WTC11 (cell line): ENCODE measurements around the gene GRIFIN. TPM values are rescaled to one million over a fixed set of nuclear protein-coding genes. Genes with fewer than 3 reads are reported as not detected.

Experiments
- ATAC-seq: fragments of 200-7000 bp; cut with Tn5 transposase; 2 replicates; pipeline ENCODE4 v1.10.0; 2021; ENCODE audit warnings: mild to moderate bottlenecking, moderate library complexity
- CTCF ChIA-PET: fragments of 300-600 bp; sonication (Branson Sonifier 250); formaldehyde crosslinking; loops from one replicate; lab custom pipeline; 2021; ENCODE audit warnings: antibody characterized with exemption; lab: Charles Lee
- POLR2A ChIA-PET: fragments of 350-600 bp; sonication (Branson Sonifier 250); formaldehyde crosslinking; loops from one replicate; lab custom pipeline; 2021; ENCODE audit warnings: antibody characterized with exemption; lab: Charles Lee
- DNase-seq: peaks from one replicate; pipeline ENCODE4 v3.0.0; 2021; ENCODE audit warnings: low spot score
- H3K27ac Mint-ChIP-seq: 2 replicates; pipeline ENCODE4 v1.8.0; 2021; ENCODE audit warnings: mixed read lengths
- H3K27me3 Mint-ChIP-seq: 2 replicates; pipeline ENCODE4 v1.8.0; 2021; ENCODE audit warnings: low read depth, mild to moderate bottlenecking, moderate library complexity, mixed read lengths
- H3K36me3 Mint-ChIP-seq: 2 replicates; pipeline ENCODE4 v1.8.0; 2021; ENCODE audit warnings: mixed read lengths
- H3K4me1 Mint-ChIP-seq: 2 replicates; pipeline ENCODE4 v1.8.0; 2022; ENCODE audit warnings: mixed read lengths
- H3K4me3 Mint-ChIP-seq: 2 replicates; pipeline ENCODE4 v1.8.0; 2021; ENCODE audit warnings: mild to moderate bottlenecking, moderate library complexity, mixed read lengths
- H3K9me3 Mint-ChIP-seq: 2 replicates; pipeline ENCODE4 v1.8.0; 2021; ENCODE audit warnings: mixed read lengths
- CREM ChIP-seq: sonication (generic); formaldehyde crosslinking; IDR thresholded peaks from 2 replicates; pipeline ENCODE4 v1.8.1; 2022; ENCODE audit warnings: mild to moderate bottlenecking, missing genetic modification reagents, moderate library complexity
- JUN ChIP-seq: sonication (generic); formaldehyde crosslinking; IDR thresholded peaks from 2 replicates; pipeline ENCODE4 v1.8.0; 2023; ENCODE audit warnings: mild to moderate bottlenecking, missing genetic modification reagents
- SMAD4 ChIP-seq: sonication (generic); formaldehyde crosslinking; IDR thresholded peaks from 2 replicates; pipeline ENCODE4 v1.8.0; 2022; ENCODE audit warnings: mild to moderate bottlenecking, missing genetic modification reagents
- SOX15 ChIP-seq: fragments of 250-450 bp; sonication (Bioruptor Pico); IDR thresholded peaks from 2 replicates; pipeline ENCODE4 v1.9.0; 2021; ENCODE audit warnings: mild to moderate bottlenecking
- TCF7 ChIP-seq: sonication (generic); formaldehyde crosslinking; IDR thresholded peaks from 2 replicates; pipeline ENCODE4 v1.8.0; 2022; ENCODE audit warnings: mild to moderate bottlenecking, low read depth, missing genetic modification reagents, moderate library complexity
- TEAD1 ChIP-seq: sonication (generic); formaldehyde crosslinking; IDR thresholded peaks from 2 replicates; pipeline ENCODE4 v1.8.0; 2022; ENCODE audit warnings: mild to moderate bottlenecking, missing genetic modification reagents
- ZNF138 ChIP-seq: sonication (generic); formaldehyde crosslinking; conservative IDR thresholded peaks from 2 replicates; pipeline ENCODE4 v1.8.1; 2022; ENCODE audit warnings: mild to moderate bottlenecking, moderate library complexity, missing genetic modification reagents
- ZNF416 ChIP-seq: fragments of 250-450 bp; sonication (Bioruptor Pico); IDR thresholded peaks from 2 replicates; pipeline ENCODE4 v1.9.0; 2021; ENCODE audit warnings: mild to moderate bottlenecking, inconsistent platforms
- total RNA-seq: library from RNA; stranded (reverse); gene quantifications from 3 replicates; pipeline ENCODE4 v1.2.3, GENCODE V29; 2021
- TF ChIP-seq, protein P1 (sequence below): sonication (generic); formaldehyde crosslinking; IDR thresholded peaks from 2 replicates; pipeline ENCODE4 v1.8.1; 2023; ENCODE audit warnings: mild to moderate bottlenecking, moderate library complexity, missing genetic modification reagents
- TF ChIP-seq, protein P2 (sequence below): fragments of 250-450 bp; sonication (Bioruptor Pico); IDR thresholded peaks from 2 replicates; pipeline ENCODE4 v2.1.2; 2022; ENCODE audit warnings: mild to moderate bottlenecking, moderate library complexity
- TF ChIP-seq, protein P3 (sequence below): sonication (generic); formaldehyde crosslinking; IDR thresholded peaks from 2 replicates; pipeline ENCODE4 v1.8.1; 2022; ENCODE audit warnings: low read depth, missing genetic modification reagents, borderline replicate concordance
- TF ChIP-seq, protein P4 (sequence below): fragments of 250-450 bp; sonication (Bioruptor Pico); IDR thresholded peaks from 2 replicates; pipeline ENCODE4 v1.8.0; 2021; ENCODE audit warnings: mild to moderate bottlenecking
- TF ChIP-seq, protein P5 (sequence below): sonication (generic); formaldehyde crosslinking; conservative IDR thresholded peaks from 2 replicates; pipeline ENCODE4 v1.8.1; 2023; ENCODE audit warnings: mild to moderate bottlenecking, low read depth, missing genetic modification reagents, moderate library complexity
- TF ChIP-seq, protein P6 (sequence below): sonication (generic); formaldehyde crosslinking; IDR thresholded peaks from 2 replicates; pipeline ENCODE4 v1.8.1; 2022; ENCODE audit warnings: low read depth, mild to moderate bottlenecking, moderate library complexity, missing genetic modification reagents, borderline replicate concordance
- TF ChIP-seq, protein P7 (sequence below): sonication (generic); formaldehyde crosslinking; IDR thresholded peaks from 2 replicates; pipeline ENCODE4 v1.8.0; 2022; ENCODE audit warnings: mild to moderate bottlenecking, missing genetic modification reagents
- TF ChIP-seq, protein P8 (sequence below): sonication (generic); formaldehyde crosslinking; IDR thresholded peaks from 2 replicates; pipeline ENCODE4 v1.8.0; 2022; ENCODE audit warnings: mild to moderate bottlenecking, missing genetic modification reagents
- TF ChIP-seq, protein P9 (sequence below): sonication (generic); formaldehyde crosslinking; IDR thresholded peaks from 2 replicates; pipeline ENCODE4 v1.8.0; 2022; ENCODE audit warnings: mild to moderate bottlenecking, missing genetic modification reagents

Gene GRIFIN
- total RNA-seq, 1 experiment from 2014 or later, result not detected

DNA sequence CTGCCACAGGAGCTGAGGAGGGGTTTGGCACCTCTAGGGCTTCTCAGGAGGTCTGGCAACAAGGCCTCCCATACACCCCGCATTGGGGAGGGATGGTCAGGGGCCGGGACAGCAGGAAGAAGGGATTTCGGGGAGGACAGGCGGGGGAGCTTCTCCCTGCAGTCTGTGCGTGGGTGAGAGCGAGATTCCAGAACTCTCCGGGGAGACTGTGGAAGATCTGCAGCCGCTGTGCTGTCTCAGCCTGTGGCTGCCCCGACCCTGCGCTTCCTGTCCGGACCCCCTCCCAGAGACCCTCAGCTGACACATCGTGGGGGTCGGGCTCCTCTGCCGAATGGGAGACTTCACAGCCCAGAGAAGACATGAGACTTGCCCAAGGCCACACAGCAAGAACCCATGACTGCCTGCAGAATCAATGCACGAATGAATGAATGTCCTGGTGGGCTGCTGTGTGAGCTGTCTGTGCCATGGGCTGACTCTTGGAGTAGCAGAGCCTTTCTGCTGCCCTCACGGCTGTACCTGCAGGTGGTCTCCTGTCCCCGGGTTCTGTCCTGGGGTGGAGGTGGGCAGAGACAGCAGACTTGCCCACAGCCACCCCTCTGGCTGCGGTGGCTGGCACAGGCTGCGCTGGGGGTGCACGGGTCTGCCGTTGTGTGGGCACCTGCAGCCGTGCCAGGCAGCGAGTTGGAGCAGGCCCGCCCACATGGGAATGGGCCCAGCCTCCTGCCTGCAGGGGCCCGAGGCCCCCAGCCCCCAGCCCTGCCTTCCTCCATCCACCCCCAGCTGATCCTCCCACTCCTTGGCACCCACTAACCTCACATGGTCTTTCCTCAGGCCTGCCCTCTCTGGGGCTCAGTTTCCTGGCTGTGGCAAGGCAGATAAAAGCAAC, 27.1 kb upstream of the GRIFIN start:
- TF ChIP-seq ZNF138 (no peak), JUN (no peak), TEAD1 (CRISPR knock-in tag) (no peak), ZNF416 (no peak), CREM (CRISPR knock-in tag) (no peak)
- TF ChIP-seq, protein P1, sequence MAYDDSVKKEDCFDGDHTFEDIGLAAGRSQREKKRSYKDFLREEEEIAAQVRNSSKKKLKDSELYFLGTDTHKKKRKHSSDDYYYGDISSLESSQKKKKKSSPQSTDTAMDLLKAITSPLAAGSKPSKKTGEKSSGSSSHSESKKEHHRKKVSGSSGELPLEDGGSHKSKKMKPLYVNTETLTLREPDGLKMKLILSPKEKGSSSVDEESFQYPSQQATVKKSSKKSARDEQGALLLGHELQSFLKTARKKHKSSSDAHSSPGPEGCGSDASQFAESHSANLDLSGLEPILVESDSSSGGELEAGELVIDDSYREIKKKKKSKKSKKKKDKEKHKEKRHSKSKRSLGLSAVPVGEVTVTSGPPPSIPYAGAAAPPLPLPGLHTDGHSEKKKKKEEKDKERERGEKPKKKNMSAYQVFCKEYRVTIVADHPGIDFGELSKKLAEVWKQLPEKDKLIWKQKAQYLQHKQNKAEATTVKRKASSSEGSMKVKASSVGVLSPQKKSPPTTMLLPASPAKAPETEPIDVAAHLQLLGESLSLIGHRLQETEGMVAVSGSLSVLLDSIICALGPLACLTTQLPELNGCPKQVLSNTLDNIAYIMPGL, result no peak
- TF ChIP-seq, protein P2, sequence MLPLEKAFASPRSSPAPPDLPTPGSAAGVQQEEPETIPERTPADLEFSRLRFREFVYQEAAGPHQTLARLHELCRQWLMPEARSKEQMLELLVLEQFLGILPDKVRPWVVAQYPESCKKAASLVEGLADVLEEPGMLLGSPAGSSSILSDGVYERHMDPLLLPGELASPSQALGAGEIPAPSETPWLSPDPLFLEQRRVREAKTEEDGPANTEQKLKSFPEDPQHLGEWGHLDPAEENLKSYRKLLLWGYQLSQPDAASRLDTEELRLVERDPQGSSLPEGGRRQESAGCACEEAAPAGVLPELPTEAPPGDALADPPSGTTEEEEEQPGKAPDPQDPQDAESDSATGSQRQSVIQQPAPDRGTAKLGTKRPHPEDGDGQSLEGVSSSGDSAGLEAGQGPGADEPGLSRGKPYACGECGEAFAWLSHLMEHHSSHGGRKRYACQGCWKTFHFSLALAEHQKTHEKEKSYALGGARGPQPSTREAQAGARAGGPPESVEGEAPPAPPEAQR (CRISPR knock-in tag), result no peak
- TF ChIP-seq, protein P3, sequence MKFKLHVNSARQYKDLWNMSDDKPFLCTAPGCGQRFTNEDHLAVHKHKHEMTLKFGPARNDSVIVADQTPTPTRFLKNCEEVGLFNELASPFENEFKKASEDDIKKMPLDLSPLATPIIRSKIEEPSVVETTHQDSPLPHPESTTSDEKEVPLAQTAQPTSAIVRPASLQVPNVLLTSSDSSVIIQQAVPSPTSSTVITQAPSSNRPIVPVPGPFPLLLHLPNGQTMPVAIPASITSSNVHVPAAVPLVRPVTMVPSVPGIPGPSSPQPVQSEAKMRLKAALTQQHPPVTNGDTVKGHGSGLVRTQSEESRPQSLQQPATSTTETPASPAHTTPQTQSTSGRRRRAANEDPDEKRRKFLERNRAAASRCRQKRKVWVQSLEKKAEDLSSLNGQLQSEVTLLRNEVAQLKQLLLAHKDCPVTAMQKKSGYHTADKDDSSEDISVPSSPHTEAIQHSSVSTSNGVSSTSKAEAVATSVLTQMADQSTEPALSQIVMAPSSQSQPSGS (CRISPR knock-in tag), result no peak
- TF ChIP-seq, protein P4, sequence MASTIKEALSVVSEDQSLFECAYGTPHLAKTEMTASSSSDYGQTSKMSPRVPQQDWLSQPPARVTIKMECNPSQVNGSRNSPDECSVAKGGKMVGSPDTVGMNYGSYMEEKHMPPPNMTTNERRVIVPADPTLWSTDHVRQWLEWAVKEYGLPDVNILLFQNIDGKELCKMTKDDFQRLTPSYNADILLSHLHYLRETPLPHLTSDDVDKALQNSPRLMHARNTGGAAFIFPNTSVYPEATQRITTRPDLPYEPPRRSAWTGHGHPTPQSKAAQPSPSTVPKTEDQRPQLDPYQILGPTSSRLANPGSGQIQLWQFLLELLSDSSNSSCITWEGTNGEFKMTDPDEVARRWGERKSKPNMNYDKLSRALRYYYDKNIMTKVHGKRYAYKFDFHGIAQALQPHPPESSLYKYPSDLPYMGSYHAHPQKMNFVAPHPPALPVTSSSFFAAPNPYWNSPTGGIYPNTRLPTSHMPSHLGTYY (CRISPR knock-in tag), result no peak
- ATAC-seq (no peak), DNase-seq (no peak)
- Mint-ChIP-seq H3K9me3 (no peaks in the 10 kb centered on the region), H3K27me3 (no peaks in the 10 kb centered on the region; the same call in 1 of the 2 replicates), H3K4me1 (peaks cover 20% of the 10 kb centered on the region), H3K27ac (no peak overlapping the region), H3K4me3 (no peak overlapping the region), H3K36me3 (no peaks in the 10 kb centered on the region)
- CTCF ChIA-PET, result interaction anchor here (1.4 kb wide), 1 partner anchor 21 kb away, joined by 4 read pairs; no protein-coding TSS in a partner anchor
- POLR2A ChIA-PET, result interaction anchor here (0.5 kb wide), 1 partner anchor 195 kb away, joined by 7 read pairs; no protein-coding TSS in a partner anchor

DNA sequence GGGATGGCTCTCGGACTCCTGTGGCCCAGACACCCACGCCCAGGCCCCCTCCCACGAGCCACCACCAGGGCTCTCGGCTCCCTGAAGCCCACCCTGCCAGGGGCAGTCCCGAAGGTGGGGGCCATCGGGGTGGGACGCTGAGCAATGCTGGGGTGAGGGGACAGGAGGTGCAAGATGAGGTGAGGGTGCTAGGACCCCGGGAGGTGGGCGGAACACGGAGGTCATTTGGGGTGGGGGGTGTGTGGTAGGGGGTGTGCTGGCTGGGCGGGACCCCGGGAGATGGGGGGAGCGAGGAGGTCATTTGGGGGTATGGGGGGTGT, 26.4 kb upstream of the GRIFIN start:
- H3K27me3 Mint-ChIP-seq, result no peaks in the 10 kb centered on the region; the same call in 1 of the 2 replicates
- POLR2A ChIA-PET, result no interaction called here
- DNase-seq, result no peak
- no peak overlapping the region for H3K27ac Mint-ChIP-seq
- H3K36me3 Mint-ChIP-seq, result no peaks in the 10 kb centered on the region
- H3K4me1 Mint-ChIP-seq, result peaks cover 23% of the 10 kb centered on the region
- H3K9me3 Mint-ChIP-seq, result no peaks in the 10 kb centered on the region
- H3K4me3 Mint-ChIP-seq, result no peak overlapping the region
- ATAC-seq, result no peak
- CTCF ChIA-PET, result interaction anchor here (1.4 to 5.3 kb wide), 3 partner anchors 14 to 32 kb away, joined by 4 to 66 read pairs (median 4); no protein-coding TSS in a partner anchor
- TF ChIP-seq, protein P5, sequence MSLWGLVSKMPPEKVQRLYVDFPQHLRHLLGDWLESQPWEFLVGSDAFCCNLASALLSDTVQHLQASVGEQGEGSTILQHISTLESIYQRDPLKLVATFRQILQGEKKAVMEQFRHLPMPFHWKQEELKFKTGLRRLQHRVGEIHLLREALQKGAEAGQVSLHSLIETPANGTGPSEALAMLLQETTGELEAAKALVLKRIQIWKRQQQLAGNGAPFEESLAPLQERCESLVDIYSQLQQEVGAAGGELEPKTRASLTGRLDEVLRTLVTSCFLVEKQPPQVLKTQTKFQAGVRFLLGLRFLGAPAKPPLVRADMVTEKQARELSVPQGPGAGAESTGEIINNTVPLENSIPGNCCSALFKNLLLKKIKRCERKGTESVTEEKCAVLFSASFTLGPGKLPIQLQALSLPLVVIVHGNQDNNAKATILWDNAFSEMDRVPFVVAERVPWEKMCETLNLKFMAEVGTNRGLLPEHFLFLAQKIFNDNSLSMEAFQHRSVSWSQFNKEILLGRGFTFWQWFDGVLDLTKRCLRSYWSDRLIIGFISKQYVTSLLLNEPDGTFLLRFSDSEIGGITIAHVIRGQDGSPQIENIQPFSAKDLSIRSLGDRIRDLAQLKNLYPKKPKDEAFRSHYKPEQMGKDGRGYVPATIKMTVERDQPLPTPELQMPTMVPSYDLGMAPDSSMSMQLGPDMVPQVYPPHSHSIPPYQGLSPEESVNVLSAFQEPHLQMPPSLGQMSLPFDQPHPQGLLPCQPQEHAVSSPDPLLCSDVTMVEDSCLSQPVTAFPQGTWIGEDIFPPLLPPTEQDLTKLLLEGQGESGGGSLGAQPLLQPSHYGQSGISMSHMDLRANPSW (CRISPR knock-in tag), result no peak
- TF ChIP-seq, protein P6, sequence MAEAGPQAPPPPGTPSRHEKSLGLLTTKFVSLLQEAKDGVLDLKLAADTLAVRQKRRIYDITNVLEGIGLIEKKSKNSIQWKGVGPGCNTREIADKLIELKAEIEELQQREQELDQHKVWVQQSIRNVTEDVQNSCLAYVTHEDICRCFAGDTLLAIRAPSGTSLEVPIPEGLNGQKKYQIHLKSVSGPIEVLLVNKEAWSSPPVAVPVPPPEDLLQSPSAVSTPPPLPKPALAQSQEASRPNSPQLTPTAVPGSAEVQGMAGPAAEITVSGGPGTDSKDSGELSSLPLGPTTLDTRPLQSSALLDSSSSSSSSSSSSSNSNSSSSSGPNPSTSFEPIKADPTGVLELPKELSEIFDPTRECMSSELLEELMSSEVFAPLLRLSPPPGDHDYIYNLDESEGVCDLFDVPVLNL (CRISPR knock-in tag), result no peak
- TF ChIP-seq, protein P7, sequence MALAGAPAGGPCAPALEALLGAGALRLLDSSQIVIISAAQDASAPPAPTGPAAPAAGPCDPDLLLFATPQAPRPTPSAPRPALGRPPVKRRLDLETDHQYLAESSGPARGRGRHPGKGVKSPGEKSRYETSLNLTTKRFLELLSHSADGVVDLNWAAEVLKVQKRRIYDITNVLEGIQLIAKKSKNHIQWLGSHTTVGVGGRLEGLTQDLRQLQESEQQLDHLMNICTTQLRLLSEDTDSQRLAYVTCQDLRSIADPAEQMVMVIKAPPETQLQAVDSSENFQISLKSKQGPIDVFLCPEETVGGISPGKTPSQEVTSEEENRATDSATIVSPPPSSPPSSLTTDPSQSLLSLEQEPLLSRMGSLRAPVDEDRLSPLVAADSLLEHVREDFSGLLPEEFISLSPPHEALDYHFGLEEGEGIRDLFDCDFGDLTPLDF (CRISPR knock-in tag), result no peak
- TF ChIP-seq, protein P8, sequence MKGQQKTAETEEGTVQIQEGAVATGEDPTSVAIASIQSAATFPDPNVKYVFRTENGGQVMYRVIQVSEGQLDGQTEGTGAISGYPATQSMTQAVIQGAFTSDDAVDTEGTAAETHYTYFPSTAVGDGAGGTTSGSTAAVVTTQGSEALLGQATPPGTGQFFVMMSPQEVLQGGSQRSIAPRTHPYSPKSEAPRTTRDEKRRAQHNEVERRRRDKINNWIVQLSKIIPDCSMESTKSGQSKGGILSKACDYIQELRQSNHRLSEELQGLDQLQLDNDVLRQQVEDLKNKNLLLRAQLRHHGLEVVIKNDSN (CRISPR knock-in tag), result no peak
- TF ChIP-seq SMAD4 (CRISPR knock-in tag), result no peak
- TF ChIP-seq, protein P9, sequence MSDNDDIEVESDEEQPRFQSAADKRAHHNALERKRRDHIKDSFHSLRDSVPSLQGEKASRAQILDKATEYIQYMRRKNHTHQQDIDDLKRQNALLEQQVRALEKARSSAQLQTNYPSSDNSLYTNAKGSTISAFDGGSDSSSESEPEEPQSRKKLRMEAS, result no peak
- TF ChIP-seq, protein P2 (CRISPR knock-in tag), result no peak
- no peak for TF ChIP-seq TCF7
- TF ChIP-seq SOX15 (CRISPR knock-in tag), result no peak
